ENCODE measurements around the gene CHPT1.
"Not testable (repeated sequence)": the region's sequence is repeated elsewhere in the genome, so short reads cannot be mapped to it uniquely, and the experiment has no call there.

CHPT1 gene

GRCh38 chr12:101697197-101697929 is at the start of gene CHPT1:
Gene CHPT1 (plus strand): TSS chr12:101697640. CDS start chr12:101697862, 222 bp downstream.
- DNase-seq: peak; percentile 66

DNA sequence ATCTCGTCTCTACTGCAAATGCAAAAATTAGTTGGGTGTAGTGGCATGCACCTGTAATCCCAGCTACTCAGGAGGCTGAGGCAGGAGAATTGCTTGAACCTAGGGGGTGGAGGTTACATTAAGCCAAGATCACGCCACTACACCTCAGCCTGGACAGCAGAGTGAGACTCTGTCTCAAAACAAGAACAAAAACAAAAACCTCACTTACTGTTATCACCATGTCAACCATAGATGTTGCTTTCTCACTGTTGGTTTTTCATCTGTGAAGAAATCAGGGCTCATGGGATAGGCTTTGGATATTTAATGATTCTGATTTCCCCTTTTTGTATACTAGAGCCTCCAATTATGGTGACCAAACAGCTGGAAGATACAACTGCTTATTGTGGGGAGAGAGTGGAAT is 49.7 kb upstream of the CHPT1 start:
- no peak for DNase-seq

- DNase-seq: no peak
Observed at GRCh38 chr12:101648195-101648594, 49.2 kb upstream of the CHPT1 start.

- DNase-seq: no peak
Observed at GRCh38 chr12:101650346-101651117, 46.9 kb upstream of the CHPT1 start.

DNA sequence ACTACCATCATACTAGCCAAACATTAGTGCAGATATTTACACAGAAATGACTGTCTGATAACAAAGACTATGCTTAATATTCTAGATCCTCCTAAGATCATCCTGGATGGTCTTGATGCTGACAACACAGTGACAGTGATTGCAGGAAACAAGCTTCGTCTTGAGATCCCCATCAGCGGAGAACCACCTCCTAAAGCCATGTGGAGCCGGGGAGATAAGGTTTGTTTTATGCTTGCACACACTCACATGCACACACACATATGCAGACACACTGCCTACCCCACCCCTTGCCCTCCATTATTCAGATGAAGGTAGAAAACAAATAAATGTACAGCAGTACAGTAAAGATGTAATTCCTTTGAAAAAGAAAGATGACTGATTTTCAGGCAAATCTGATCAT is 44.4 kb upstream of the CHPT1 start:
- no peak for DNase-seq

DNA sequence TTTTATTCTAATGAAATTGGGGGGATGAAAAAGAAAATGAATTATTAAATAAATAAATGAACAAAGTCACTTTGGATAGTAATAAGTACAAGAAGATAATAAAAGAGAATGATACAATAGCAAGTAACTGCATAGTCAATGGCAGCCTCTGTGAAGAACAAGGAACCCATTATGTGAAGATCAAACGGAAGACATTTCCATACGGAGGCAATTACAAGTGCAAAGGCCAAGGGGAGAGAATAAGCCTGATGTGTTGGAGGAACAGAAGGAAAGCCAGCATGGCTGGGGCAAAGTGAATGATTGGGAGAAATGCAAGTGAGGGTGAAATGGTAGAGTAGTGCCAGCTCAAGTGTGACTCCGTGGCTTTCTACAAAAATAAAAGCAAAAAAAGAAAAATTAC is 43.9 kb upstream of the CHPT1 start:
- DNase-seq: no peak

DNA sequence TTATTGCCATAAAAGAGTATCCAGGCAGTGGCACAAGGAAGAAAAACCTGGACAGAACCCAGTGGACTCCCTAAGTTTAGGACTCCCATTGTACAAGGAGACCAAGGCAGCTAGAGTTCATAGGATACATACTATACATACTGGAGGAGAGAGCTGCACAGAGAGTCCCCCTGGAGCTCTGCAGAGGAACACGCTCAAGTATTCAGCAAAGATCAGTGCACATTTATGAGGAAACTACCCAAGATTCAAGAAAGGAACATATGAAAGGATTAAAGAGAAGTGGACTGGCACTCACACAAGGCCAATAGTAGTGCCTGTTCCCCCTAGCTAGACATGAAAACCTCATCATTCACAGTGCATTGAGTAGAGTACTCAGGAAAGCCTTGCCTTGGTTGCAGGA is 43.0 kb upstream of the CHPT1 start:
- no peak for DNase-seq

- no peak for DNase-seq
Observed at GRCh38 chr12:101655393-101655792, 42.0 kb upstream of the CHPT1 start.

GRCh38 chr12:101660662-101661061 is 36.8 kb upstream of the CHPT1 start:
- DNase-seq: not testable (repeated sequence)

- DNase-seq: no peak
Observed at GRCh38 chr12:101663298-101663697, 34.1 kb upstream of the CHPT1 start.

DNA sequence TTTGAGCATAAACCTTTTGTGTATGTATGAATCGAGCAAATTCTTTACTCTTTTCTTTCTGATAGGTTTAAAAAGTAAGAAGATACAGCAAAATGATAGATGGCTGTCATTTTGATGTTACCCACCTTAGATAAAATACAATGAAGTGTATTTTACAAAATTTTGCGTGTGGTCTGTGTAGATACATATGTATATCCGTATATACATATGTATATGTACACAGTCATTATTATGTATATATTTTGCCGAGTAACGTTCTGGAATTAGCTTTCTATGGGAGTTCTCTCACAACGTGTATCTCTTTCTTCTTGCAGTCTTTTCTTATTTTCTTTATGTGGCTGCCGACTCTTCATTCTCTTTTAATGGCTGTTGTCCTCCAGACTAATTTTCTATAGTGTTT is 32.4 kb upstream of the CHPT1 start:
- no peak for DNase-seq

- DNase-seq: no peak
Observed at GRCh38 chr12:101666052-101666728, 31.2 kb upstream of the CHPT1 start.

GRCh38 chr12:101667591-101667990 is 29.8 kb upstream of the CHPT1 start:
- DNase-seq: no peak

- no peak for DNase-seq
Observed at GRCh38 chr12:101670007-101670671, 27.3 kb upstream of the CHPT1 start.

GRCh38 chr12:101671157-101671791 is 26.2 kb upstream of the CHPT1 start:
- peak; percentile 4 for DNase-seq

DNA sequence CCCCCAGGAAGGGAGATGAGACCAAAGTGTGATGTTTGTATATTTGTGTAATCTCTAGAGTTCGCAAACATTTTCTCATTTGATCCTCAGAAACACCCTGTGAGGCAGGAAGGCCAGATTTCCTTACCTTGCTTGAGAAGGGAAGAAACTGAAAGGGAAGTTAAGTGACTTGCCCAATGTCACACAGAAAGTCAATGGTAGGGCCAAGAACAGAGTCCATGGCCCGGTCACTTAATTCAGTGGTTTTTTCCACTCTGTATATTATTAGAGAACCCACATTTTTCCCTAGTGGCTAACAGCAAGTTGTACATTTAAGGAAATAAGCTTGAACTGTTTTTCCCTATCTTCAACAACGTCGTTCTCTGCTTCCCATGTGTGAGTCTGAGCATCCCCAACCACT is 25.6 kb upstream of the CHPT1 start:
- no peak for DNase-seq

- no peak for DNase-seq
Observed at GRCh38 chr12:101675555-101675954, 21.9 kb upstream of the CHPT1 start.

DNA sequence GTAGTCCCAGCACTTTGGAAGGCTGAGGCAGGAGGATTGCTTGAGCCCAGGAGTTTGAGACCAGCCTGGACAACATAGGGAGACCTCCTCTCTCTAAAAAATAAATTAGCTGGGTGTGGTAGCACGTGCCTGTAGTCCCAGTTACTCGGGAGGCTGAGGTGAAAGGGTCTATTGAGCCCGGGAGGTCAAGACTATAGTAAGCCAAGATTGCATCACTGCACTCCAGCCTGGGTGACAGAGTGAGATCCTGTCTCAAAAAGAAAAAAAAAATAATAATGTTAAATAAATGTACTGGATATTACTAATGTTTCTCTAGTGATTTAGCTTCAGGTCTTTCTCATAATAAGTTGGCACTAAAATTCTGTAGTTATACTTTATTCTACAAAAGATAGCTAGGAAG is 20.9 kb upstream of the CHPT1 start:
- not testable (repeated sequence) for DNase-seq

DNA sequence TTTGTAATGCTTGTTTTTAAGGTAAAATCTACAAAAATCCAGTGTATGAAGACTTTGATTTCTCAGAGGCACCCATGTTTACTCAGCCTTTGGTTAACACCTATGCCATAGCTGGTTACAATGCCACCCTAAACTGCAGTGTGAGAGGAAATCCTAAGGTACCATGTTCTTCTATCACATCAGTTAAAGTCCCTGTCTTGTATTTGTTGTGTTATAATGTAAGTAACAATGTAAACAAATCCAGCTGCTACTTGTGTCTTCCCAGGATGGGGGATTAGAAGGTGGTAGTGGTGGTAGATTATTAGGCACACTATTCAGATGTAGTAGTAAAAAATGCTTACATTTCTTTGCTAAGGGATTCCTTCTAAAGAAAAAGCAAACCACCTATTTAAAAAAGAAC is 19.4 kb upstream of the CHPT1 start:
- no peak for DNase-seq

- DNase-seq: no peak
Observed at GRCh38 chr12:101680240-101680639, 17.2 kb upstream of the CHPT1 start.

- DNase-seq: no peak
Observed at GRCh38 chr12:101680647-101681046, 16.8 kb upstream of the CHPT1 start.

DNA sequence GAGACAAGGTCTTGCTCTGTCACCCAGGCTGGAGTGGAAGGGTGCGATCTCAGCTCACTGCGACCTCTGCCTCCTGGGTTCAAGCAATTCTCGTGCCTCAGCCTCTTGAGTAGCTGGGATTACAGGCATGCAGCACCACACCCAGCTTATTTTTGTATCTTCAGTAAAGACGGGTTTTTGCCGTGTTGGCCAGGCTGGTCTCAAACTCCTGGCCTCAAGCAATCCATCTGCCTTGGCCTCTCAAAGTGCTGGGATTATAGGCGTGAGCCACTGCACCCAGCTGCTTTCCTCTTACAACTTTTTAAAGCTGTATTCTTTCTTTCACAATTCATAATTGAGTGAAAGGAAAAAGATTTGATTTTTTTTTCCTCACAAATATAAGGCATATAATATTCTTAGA is 15.8 kb upstream of the CHPT1 start:
- not testable (repeated sequence) for DNase-seq

- no peak for DNase-seq
Observed at GRCh38 chr12:101685092-101685491, 12.3 kb upstream of the CHPT1 start.

Measured in stimulated activated CD4-positive, alpha-beta T cell treated with anti-CD3 and anti-CD28 coated beads, Interleukin-12 subunit alpha, Interleukin-12 subunit beta, amount 100 ng/mL, for 4 hours (primary cell).